Ectodermal cell (in vitro differentiated cells): ENCODE data around the gene PNPLA8.
A peak's percentile ranks its signal among the peaks of the same experiment; 100 is the strongest.

ENCODE experiments used
- H3K27ac ChIP-seq: 2 replicates; pipeline ENCODE4 v1.7.0; 2013; ENCODE audit warnings: mild to moderate bottlenecking, low read depth, low read length; ENCODE audit not compliant: insufficient read depth, poor library complexity, severe bottlenecking
- H3K27me3 ChIP-seq: 2 replicates; pipeline ENCODE4 v1.7.0; 2013; ENCODE audit warnings: mild to moderate bottlenecking, low read length; ENCODE audit not compliant: insufficient read depth, control insufficient read depth, poor library complexity, severe bottlenecking
- H3K36me3 ChIP-seq: one replicate; pipeline ENCODE4 v1.7.0; 2013; ENCODE audit warnings: low read length; ENCODE audit not compliant: control insufficient read depth, insufficient read depth
- H3K4me1 ChIP-seq: one replicate; pipeline ENCODE4 v1.7.0; 2013; ENCODE audit warnings: low read length; ENCODE audit not compliant: control insufficient read depth, insufficient read depth
- H3K4me3 ChIP-seq: 2 replicates; pipeline ENCODE4 v1.7.0; 2013; ENCODE audit warnings: low read depth, low read length, control low read depth; ENCODE audit not compliant: insufficient read depth
- H3K9me3 ChIP-seq: 2 replicates; pipeline ENCODE4 v1.7.0; 2013; ENCODE audit warnings: mild to moderate bottlenecking, low read length, moderate library complexity; ENCODE audit not compliant: control insufficient read depth
- WGBS, 2 experiments: methylation state at CpG; one replicate each; pipeline ENCODE4 v1.1.7; 2013; ENCODE audit warnings: missing lambda C conversion rate in 2 of 2; 5-methylcytosine and 5-hydroxymethylcytosine counted together

PNPLA8 gene

DNA sequence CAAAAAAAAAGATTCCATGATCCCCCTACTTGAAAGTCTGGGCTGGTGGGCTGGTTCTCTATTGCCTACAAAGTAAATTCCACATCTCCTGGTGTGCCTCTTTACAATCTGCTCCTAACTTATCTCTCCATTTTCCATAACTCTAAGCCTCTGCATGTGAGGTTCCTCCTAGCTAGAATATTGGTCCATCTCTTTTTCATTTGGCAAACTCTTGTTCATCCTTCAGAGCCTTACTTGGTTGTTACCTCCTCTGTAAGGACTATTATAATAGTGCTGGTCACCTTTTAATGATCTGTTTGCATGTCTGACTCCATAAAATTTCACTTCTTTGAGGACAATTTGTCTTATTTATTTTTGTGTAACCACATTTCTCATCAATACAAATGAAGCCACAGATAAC, 68.1 kb downstream of the PNPLA8 start:
- Histone ChIP-seq H3K4me3 (no peak overlapping the region), H3K27me3 (peaks cover 46% of the 10 kb centered on the region), H3K9me3 (no peaks in the 10 kb centered on the region), H3K4me1 (no peaks in the 10 kb centered on the region), H3K27ac (no peak overlapping the region), H3K36me3 (no peaks in the 10 kb centered on the region)

DNA sequence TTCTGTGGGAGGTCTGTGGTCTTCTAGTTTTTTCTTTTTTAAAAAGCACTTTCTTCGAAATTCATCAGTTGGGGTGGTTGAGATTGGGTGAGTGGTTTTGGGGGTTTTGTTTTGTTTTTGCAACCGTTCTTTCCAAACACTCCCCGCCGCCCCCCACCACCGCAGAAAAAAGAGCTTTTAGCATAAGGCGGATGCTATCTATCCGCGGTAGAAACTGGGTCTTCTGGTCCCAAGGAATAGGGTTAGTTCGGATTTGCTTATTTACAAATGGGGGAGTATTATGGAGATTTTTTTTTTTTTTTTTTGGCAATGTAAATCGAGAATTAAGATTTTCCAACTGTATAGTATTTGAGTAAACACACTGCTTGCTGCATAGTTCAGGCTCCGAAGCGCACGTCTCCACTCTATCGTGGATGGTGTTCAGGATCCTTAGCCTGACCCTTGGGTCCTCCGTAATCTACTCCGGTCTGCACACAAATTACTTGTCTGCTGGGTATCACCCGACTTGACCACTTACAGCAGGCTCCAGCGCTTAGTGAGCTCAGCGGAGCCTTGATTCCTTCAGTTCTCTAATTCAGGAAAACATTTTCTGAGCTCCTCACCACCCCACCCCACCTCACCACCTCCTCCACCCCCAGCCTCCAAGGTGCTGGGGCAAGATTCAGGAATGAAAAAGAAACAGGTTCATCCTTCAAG, 68.9 kb downstream of the PNPLA8 start:
- H3K4me3 ChIP-seq, result peak overlapping the region; percentile 68
- H3K9me3 ChIP-seq, result no peaks in the 10 kb centered on the region
- no peaks in the 10 kb centered on the region for H3K36me3 ChIP-seq
- peaks cover 46% of the 10 kb centered on the region for H3K27me3 ChIP-seq
- H3K27ac ChIP-seq, result no peak overlapping the region
- WGBS, 2 experiments, result 17 to 22% methylated on average over 18 to 19 of the region's 19 CpGs
- no peaks in the 10 kb centered on the region for H3K4me1 ChIP-seq

DNA sequence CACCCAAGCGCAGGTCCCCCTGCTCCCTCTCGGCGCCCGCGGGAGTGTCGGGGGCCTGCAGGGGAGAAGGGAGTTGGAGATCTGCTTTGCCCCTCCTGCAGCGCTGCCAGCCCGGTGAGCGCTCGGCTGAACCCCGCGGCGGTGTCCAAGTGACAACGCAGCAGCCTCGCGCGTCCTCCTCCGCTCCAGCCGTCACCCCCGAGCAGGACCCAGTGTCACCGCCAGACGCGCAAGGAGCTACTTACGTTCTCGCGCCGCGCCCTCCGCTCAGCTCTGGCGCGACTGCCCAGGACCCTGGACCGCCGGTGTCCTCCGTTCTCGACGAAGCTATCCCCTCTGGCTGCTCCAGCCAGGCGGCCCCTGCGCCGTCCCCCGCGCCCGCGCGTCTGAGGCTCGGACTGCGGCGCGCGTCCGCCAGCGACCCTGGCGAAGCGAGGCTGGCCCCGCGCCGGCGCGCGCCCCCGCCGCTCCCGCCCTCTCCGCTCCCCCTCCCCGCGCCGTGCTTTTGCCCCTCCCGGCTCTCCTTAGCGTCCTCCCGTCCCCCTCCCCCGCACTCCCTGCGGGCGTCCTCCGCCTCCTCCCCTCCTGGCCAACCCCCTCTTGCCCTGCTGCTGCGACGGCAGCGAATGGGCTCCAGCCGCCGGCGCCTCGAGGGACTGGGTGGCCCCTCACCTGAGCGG, 69.8 kb downstream of the PNPLA8 start, which contains the start of gene NRCAM:
NRCAM (minus strand) TSS at position 439 of the 680 bp plus-strand sequence. CDS start 216,372 bp downstream, outside the sequence.
- Histone ChIP-seq H3K9me3 (no peaks in the 10 kb centered on the region), H3K36me3 (no peaks in the 10 kb centered on the region), H3K4me1 (no peaks in the 10 kb centered on the region), H3K27me3 (peaks cover 46% of the 10 kb centered on the region), H3K4me3 (peak within 1 kb of the TSS; percentile 68), H3K27ac (no peak within 1 kb of the TSS)
- 0% methylated on average over 80 to 81 of the region's 81 CpGs for WGBS, 2 experiments

DNA sequence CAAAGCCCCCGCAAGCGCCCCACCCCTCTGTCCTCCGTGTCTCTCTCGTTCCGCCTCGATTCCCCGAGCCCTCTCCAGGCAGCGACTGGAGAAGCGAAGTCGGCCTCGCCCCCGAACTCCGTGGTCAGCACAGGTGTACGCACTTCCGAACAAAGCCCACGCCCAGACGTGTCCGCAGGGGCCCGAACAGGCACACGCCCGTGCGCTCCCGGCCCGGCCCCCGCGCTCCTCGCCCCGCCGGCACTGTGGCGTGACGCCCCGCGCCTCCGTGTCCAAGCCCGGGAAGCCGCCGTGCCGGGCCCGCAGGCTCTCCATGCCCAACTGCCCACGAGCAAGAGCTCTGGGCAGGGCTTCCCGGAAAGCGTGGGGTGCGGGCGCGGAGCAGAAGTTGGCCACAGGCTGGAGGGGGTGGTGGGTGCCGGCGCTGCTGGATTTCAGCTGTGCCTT, 70.4 kb downstream of the PNPLA8 start:
- Histone ChIP-seq H3K27ac (no peak overlapping the region), H3K4me3 (peak overlapping the region; percentile 68), H3K27me3 (peaks cover 46% of the 10 kb centered on the region), H3K9me3 (no peaks in the 10 kb centered on the region), H3K4me1 (no peaks in the 10 kb centered on the region), H3K36me3 (no peaks in the 10 kb centered on the region)
- 0 to 1% methylated on average over 47 of the region's 47 CpGs for WGBS, 2 experiments

DNA sequence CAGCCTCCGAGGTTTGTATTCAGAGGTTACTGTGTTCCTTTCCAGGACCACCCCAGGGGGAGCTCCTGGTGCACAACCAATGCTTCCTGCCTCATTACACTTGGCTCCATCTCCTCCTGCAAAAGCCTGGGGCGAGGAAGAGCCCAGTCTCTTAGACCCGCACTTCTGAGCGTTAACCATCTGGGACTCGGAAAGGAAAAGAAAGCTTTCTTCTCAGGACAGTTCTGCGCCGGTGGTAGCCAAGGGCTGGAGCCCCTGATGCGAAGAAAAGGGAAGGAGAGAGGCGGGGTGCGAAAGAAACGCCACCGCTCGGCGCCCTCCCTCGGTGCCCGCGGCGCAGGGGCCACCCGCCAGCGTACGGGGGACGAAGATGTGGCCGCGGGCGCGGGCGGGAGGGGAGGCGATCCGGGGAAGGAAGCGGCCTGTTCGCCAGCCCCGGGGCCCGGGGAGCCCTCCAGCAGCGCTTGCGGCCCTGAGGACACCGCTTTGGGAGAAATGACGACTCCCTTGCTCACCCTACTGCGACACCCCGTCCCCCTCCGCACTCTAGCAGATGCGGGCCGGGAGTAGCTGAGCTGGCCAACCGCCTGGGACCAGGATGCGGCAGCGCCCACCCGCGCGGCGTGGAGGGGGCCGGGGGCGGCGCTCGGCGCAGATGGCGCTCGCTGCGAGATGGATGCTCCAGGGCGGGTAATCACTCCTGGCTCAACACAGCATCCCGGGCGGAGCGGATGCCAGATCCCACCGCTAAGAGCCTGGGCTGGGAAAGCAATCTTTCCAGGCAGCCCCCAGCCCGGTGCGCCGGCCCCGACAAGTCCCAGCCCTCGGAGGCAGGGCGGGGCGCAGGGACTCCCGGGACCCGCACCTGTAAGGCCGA, 71.0 kb downstream of the PNPLA8 start:
- no peaks in the 10 kb centered on the region for H3K36me3 ChIP-seq
- no peak overlapping the region for H3K27ac ChIP-seq
- peaks cover 5% of the 10 kb centered on the region for H3K4me1 ChIP-seq
- WGBS, 2 experiments, result 0% methylated on average over 72 of the region's 72 CpGs
- H3K9me3 ChIP-seq, result no peaks in the 10 kb centered on the region
- H3K27me3 ChIP-seq, result peaks cover 46% of the 10 kb centered on the region
- peak overlapping the region; percentile 68 for H3K4me3 ChIP-seq

DNA sequence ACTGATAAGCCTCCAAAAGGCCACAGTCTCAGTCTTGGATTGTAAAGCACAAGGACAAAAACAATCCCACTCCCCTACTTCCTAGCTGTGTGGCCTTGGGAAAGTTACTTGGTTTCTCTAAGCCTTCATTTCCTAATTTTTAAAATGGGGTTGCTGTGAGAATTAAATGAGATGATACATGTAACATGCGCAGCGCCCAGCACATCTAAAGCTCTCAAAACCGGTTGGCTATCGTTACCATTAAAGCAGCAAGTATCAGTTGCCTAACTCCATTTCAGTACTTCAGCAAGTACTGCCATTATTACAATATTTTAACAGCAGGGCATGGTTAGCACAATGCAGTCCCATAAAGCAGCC, 71.6 kb downstream of the PNPLA8 start:
- peaks cover 11% of the 10 kb centered on the region for H3K4me1 ChIP-seq
- 38 to 39% methylated on average over 4 of the region's 4 CpGs for WGBS, 2 experiments
- no peaks in the 10 kb centered on the region for H3K36me3 ChIP-seq
- no peak overlapping the region for H3K27ac ChIP-seq
- peaks cover 46% of the 10 kb centered on the region for H3K27me3 ChIP-seq
- H3K9me3 ChIP-seq, result no peaks in the 10 kb centered on the region
- H3K4me3 ChIP-seq, result peak overlapping the region; percentile 68

DNA sequence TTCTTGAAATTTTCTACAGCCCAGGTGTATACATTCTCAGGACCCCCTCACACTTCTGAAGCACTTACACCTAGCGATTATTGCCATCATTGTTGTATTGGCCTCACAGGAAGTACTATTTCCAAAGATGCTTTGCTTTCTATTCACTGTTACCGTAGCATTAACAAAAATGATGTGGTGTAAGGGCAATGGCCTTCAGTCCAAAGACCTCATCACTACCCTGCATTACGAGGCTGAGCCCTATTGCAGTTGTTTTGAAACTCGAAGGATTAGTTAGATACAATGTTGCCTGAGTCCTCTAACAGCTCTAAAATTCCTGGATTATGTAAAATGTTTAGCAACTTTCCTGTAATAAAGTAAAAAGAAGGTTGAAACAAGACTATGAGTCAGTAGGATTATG, 72.6 kb downstream of the PNPLA8 start:
- Histone ChIP-seq H3K27me3 (peaks cover 44% of the 10 kb centered on the region), H3K4me1 (peaks cover 20% of the 10 kb centered on the region), H3K36me3 (no peaks in the 10 kb centered on the region), H3K4me3 (no peak overlapping the region), H3K9me3 (no peaks in the 10 kb centered on the region), H3K27ac (no peak overlapping the region)
- 85 to 90% methylated on average over 4 of the region's 4 CpGs for WGBS, 2 experiments

DNA sequence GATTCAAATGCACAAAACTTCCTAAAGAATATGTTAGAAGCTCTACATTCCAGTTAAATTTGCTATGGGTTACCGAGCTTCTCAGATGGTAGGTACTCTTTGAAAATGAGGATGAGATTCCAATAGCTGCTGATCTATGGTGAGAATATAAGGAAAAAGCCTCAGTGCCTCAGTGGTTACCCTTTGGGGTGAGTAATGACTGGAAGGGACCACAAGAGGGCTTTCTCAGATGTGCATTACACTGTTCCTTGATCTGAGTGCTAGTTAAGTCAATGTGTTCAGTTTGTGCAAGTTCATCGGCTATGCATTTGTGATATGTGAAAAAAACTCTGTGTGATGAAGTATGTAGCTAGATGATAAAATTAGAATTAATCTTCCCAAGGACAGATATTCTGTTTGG, 73.2 kb downstream of the PNPLA8 start:
- Histone ChIP-seq H3K9me3 (no peaks in the 10 kb centered on the region), H3K4me3 (no peak overlapping the region), H3K36me3 (no peaks in the 10 kb centered on the region), H3K4me1 (peaks cover 20% of the 10 kb centered on the region), H3K27ac (no peak overlapping the region), H3K27me3 (peaks cover 38% of the 10 kb centered on the region)
- WGBS, 2 experiments, result 65 to 78% methylated on average over 2 of the region's 2 CpGs

DNA sequence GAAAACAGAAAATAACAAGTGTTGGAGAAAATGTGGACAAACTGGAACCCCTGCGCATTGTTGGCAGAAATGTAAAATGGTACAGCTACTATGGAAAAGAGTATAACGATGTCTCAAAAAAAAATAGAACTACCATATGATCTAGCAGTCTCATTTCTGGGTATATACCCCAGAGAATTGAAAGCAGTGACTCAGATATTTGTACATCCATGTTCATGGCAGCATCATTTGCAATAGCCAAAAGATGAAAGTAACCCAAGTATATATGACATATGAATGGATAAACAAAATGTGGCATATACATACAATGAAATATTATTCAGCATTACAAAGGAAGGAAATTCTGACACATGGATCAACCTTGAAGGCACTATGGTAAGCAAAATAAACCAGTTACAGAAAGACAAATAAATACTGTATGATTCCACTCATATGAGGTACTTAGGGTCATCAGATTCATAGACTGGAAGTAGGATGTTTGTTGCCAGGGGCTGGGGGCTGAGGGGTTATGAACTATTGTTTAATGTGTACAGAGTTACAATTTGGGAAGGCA, 74.6 kb downstream of the PNPLA8 start:
- H3K9me3 ChIP-seq, result no peaks in the 10 kb centered on the region
- H3K27ac ChIP-seq, result no peak overlapping the region
- 100% methylated on average over 2 of the region's 2 CpGs for WGBS, 2 experiments
- H3K4me1 ChIP-seq, result peaks cover 20% of the 10 kb centered on the region
- H3K4me3 ChIP-seq, result no peak overlapping the region
- H3K27me3 ChIP-seq, result peaks cover 25% of the 10 kb centered on the region
- H3K36me3 ChIP-seq, result no peaks in the 10 kb centered on the region

DNA sequence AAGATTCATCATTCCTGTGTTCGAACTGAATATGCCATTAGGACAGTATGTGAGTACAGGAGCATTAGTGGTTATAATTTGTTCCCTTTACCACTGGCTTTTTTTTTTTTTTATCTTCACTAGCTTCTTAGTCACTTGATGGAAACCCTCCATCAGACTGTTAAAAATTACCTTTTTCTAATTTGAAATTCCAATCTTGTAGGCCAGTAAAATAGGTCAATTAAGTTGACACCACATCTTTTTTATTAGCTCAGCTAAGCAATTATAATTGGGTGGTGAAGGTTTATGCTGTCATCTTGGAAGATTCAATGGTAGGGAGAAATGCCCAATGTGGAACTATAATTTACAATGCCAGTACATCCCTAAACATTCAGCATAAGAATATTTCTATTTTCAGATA, 75.8 kb downstream of the PNPLA8 start:
- 88 to 100% methylated on average over 1 of the region's 1 CpG for WGBS, 2 experiments
- Histone ChIP-seq H3K4me1 (peaks cover 20% of the 10 kb centered on the region), H3K27me3 (peaks cover 16% of the 10 kb centered on the region), H3K27ac (no peak overlapping the region), H3K4me3 (no peak overlapping the region), H3K9me3 (no peaks in the 10 kb centered on the region), H3K36me3 (no peaks in the 10 kb centered on the region)
